Mesothelial cell of epicardium (in vitro differentiated cells): ENCODE data around the gene TIAL1. TPM values are rescaled to one million over a fixed set of nuclear protein-coding genes. Genes with fewer than 3 reads are reported as not detected.

Experiments used
- DNase-seq, 2 experiments: peaks; one replicate each; pipeline ENCODE4 v3.0.0; 2021; ENCODE audit warnings: low spot score in 2 of 2; ENCODE audit not compliant: unreplicated experiment in 2 of 2
- H3K27ac Mint-ChIP-seq: 2 replicates; pipeline ENCODE4 v1.8.0; 2021; ENCODE audit warnings: mixed read lengths
- H3K27me3 Mint-ChIP-seq: 2 replicates; pipeline ENCODE4 v1.8.0; 2021; ENCODE audit warnings: low read depth, mixed read lengths
- H3K36me3 Mint-ChIP-seq: 2 replicates; pipeline ENCODE4 v1.8.0; 2021; ENCODE audit warnings: mixed read lengths
- H3K4me1 Mint-ChIP-seq: 2 replicates; pipeline ENCODE4 v1.8.0; 2021; ENCODE audit warnings: mixed read lengths
- H3K4me3 Mint-ChIP-seq: 2 replicates; pipeline ENCODE4 v1.8.0; 2021; ENCODE audit warnings: mild to moderate bottlenecking, moderate library complexity, mixed read lengths
- H3K9me3 Mint-ChIP-seq: 2 replicates; pipeline ENCODE4 v1.8.0; 2021; ENCODE audit warnings: mixed read lengths
- total RNA-seq: library from RNA; stranded (reverse); gene quantifications from 3 replicates; pipeline ENCODE4 v1.2.1, GENCODE V29; 2021
- TF ChIP-seq, protein P1 (sequence below): fragments of 200-600 bp; sonication (generic); IDR thresholded peaks from one replicate; pipeline ENCODE4 v1.5.0; 2021; ENCODE audit warnings: antibody characterized with exemption; ENCODE audit not compliant: unreplicated experiment

The TIAL1 gene
- total RNA-seq, 1 donor from 2014 or later, result 192 TPM

GRCh38 chr10:119611433-119611832 lies 14.7 kb upstream of the TIAL1 start:
- Mint-ChIP-seq H3K36me3 (no peaks in the 10 kb centered on the region), H3K27me3 (peaks cover 3% of the 10 kb centered on the region), H3K4me3 (no peak overlapping the region), H3K9me3 (peaks cover 8% of the 10 kb centered on the region), H3K27ac (no peak overlapping the region), H3K4me1 (peaks cover 2% of the 10 kb centered on the region)
- TF ChIP-seq, protein P1, sequence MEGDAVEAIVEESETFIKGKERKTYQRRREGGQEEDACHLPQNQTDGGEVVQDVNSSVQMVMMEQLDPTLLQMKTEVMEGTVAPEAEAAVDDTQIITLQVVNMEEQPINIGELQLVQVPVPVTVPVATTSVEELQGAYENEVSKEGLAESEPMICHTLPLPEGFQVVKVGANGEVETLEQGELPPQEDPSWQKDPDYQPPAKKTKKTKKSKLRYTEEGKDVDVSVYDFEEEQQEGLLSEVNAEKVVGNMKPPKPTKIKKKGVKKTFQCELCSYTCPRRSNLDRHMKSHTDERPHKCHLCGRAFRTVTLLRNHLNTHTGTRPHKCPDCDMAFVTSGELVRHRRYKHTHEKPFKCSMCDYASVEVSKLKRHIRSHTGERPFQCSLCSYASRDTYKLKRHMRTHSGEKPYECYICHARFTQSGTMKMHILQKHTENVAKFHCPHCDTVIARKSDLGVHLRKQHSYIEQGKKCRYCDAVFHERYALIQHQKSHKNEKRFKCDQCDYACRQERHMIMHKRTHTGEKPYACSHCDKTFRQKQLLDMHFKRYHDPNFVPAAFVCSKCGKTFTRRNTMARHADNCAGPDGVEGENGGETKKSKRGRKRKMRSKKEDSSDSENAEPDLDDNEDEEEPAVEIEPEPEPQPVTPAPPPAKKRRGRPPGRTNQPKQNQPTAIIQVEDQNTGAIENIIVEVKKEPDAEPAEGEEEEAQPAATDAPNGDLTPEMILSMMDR, result no peak
- DNase-seq, result no peak

DNA sequence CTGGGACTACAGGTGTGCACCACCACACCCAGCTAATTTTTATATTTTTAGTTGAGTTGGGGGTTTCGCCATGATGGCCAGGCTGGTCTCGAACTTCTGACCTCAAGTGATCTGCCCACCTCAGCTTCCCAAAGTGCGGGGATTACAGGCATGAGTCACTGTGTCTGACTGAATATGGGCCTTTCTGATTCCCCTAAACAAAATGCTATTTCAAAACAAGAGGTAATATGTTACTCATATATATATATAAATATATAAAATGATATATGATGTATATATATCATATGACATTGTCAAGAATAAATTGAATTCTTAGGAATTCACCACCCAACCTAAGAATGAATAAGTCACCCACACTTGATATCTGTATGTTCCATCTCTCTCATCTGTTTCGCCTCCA lies 12.8 kb upstream of the TIAL1 start:
- TF ChIP-seq, protein P1, result no peak
- no peak for DNase-seq
- no peak overlapping the region for H3K4me3 Mint-ChIP-seq
- H3K4me1 Mint-ChIP-seq, result peaks cover 2% of the 10 kb centered on the region
- H3K27me3 Mint-ChIP-seq, result peaks cover 3% of the 10 kb centered on the region
- H3K9me3 Mint-ChIP-seq, result peaks cover 8% of the 10 kb centered on the region
- H3K27ac Mint-ChIP-seq, result no peak overlapping the region
- no peaks in the 10 kb centered on the region for H3K36me3 Mint-ChIP-seq

DNA sequence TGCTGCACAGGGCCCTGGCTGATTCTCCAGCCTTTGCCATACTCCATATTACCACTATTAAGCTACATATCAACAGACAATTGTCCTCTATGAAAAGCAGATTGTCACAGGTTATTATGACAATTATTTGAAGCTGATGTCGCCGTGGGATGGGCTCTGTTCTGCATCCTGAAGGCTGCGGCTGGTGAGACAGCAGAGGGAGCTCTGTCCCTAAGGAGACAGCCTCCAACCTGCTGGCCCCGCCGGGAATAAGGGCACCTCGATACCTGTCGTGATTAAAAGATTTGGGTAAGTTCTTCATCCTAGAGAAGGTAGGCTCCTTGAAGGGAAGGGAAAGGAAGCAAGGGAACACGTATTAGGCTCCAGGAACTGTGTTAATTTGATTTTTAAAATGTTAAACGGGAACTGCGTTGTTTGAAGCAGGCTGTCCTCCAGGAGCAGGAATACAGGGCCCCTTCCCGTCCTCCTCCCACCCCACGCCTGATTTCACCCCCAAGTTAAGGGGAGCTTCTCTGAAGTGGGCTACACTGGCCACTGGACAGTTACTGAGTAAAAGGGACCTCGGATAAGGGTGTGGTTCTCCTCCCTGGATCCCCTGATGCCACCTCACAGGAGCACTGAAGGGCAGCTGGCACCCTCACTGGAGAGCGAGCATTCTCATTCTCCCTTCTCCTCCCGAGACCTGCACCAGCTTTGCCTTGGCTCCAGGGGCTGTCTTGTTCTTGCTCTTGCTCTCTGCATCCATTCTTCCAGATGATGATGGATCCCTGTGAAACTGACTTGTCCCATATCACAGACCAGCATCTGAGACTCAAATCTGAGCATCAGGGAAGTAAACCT lies 11.8 kb upstream of the TIAL1 start:
- H3K4me3 Mint-ChIP-seq, result no peak overlapping the region
- TF ChIP-seq, protein P1, result no peak
- peaks cover 3% of the 10 kb centered on the region for H3K27me3 Mint-ChIP-seq
- no peak overlapping the region for H3K27ac Mint-ChIP-seq
- no peaks in the 10 kb centered on the region for H3K36me3 Mint-ChIP-seq
- no peak for DNase-seq
- peaks cover 2% of the 10 kb centered on the region for H3K4me1 Mint-ChIP-seq
- peaks cover 8% of the 10 kb centered on the region for H3K9me3 Mint-ChIP-seq

DNA sequence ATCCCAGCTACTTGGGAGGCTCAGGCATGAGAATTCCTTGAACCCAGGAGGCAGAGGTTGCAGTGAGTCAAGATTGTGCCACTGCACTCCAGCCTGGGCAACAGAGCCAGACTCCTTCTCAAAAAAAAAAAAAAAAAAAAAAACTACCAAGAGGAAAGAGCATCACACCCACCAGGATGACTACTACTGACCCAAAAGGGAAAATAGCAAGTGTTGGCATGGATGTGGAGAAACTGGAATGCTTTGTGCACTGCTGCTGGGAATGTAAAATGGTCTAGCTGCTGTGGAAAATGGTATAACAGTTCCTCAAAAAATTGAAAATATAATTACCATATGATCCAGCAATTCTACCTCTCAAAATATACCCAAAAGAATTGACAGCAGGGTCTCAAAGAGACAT lies 7.7 kb upstream of the TIAL1 start:
- TF ChIP-seq, protein P1, result no peak
- H3K36me3 Mint-ChIP-seq, result no peaks in the 10 kb centered on the region
- no peaks in the 10 kb centered on the region for H3K9me3 Mint-ChIP-seq
- peaks cover 2% of the 10 kb centered on the region for H3K4me1 Mint-ChIP-seq
- peaks cover 6% of the 10 kb centered on the region for H3K27me3 Mint-ChIP-seq
- H3K27ac Mint-ChIP-seq, result no peak overlapping the region
- DNase-seq, result no peak
- no peak overlapping the region for H3K4me3 Mint-ChIP-seq

GRCh38 chr10:119602241-119603095 lies 5.7 kb upstream of the TIAL1 start:
- H3K27me3 Mint-ChIP-seq, result peaks cover 3% of the 10 kb centered on the region
- no peak overlapping the region for H3K4me3 Mint-ChIP-seq
- TF ChIP-seq, protein P1, result no peak
- H3K36me3 Mint-ChIP-seq, result peaks cover 5% of the 10 kb centered on the region
- H3K9me3 Mint-ChIP-seq, result peaks cover 6% of the 10 kb centered on the region
- no peak for DNase-seq
- H3K27ac Mint-ChIP-seq, result no peak overlapping the region
- H3K4me1 Mint-ChIP-seq, result peaks cover 4% of the 10 kb centered on the region
